Gastrocnemius medialis (tissue), 4 donors: ENCODE results near the gene CAMTA1.

Experiments used
- POLR2A ChIP-seq, 2 donors: fragments of 450-650 bp; IDR thresholded peaks; one replicate each; pipeline ENCODE4 v1.6.1; 2017; ENCODE audit warnings: antibody characterized with exemption in 2 of 2, mild to moderate bottlenecking in 2 of 2, moderate library complexity in 2 of 2
- TF ChIP-seq, protein P1 (sequence below), 5 experiments: fragments of 450-650 bp in 3 of 5; fragments of 200-600 bp in 2 of 5; sonication (generic) in 2 of 5; IDR thresholded peaks in 4 of 5; conservative IDR thresholded peaks in 1 of 5; 1 replicate in 4 of 5; 2 replicates in 1 of 5; pipeline ENCODE4 v1.5.1; 2016 to 2019; ENCODE audit warnings: antibody characterized with exemption in 5 of 5, mild to moderate bottlenecking in 3 of 5, moderate library complexity in 3 of 5

- TF ChIP-seq, protein P1, sequence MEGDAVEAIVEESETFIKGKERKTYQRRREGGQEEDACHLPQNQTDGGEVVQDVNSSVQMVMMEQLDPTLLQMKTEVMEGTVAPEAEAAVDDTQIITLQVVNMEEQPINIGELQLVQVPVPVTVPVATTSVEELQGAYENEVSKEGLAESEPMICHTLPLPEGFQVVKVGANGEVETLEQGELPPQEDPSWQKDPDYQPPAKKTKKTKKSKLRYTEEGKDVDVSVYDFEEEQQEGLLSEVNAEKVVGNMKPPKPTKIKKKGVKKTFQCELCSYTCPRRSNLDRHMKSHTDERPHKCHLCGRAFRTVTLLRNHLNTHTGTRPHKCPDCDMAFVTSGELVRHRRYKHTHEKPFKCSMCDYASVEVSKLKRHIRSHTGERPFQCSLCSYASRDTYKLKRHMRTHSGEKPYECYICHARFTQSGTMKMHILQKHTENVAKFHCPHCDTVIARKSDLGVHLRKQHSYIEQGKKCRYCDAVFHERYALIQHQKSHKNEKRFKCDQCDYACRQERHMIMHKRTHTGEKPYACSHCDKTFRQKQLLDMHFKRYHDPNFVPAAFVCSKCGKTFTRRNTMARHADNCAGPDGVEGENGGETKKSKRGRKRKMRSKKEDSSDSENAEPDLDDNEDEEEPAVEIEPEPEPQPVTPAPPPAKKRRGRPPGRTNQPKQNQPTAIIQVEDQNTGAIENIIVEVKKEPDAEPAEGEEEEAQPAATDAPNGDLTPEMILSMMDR (IDR thresholded peaks at IDR 0.05 in 4 of 5, conservative IDR thresholded peaks at IDR 0.05 in 1 of 5) = no peak
- no peak for TF ChIP-seq POLR2A (IDR thresholded peaks at IDR 0.05)
Measured at GRCh38 chr1:7643530-7643929, 858.3 kb downstream of the CAMTA1 start.
